ENCODE results near the gene SH3GLB1.
"Not testable (repeated sequence)": the region's sequence is repeated elsewhere in the genome, so short reads cannot be mapped to it uniquely, and the experiment has no call there.

Gene SH3GLB1

GRCh38 chr1:86704458-86704971 is at the start of gene SH3GLB1:
Gene SH3GLB1 (plus strand): TSS chr1:86704576. CDS start chr1:86704900, 324 bp downstream.
- DNase-seq = peak; percentile 85 to 93 (median 90)

GRCh38 chr1:86658381-86658780 is 46.0 kb upstream of the SH3GLB1 start:
- DNase-seq = not testable (repeated sequence)

GRCh38 chr1:86666368-86666767 is 38.0 kb upstream of the SH3GLB1 start:
- DNase-seq = no peak

- DNase-seq = no peak
These were observed 16.8 kb upstream of the SH3GLB1 start for GRCh38 chr1:86687595-86687994.

- DNase-seq = no peak
These were observed 11.7 kb upstream of the SH3GLB1 start for GRCh38 chr1:86692641-86693040.

- no peak for DNase-seq
These were observed 9.0 kb upstream of the SH3GLB1 start for GRCh38 chr1:86695400-86695799.

- no peak for DNase-seq
These were observed 7.9 kb upstream of the SH3GLB1 start for GRCh38 chr1:86696522-86696921.

- DNase-seq = no peak
These were observed 5.2 kb upstream of the SH3GLB1 start for GRCh38 chr1:86699186-86699585.

- DNase-seq = no peak
These were observed 2.6 kb upstream of the SH3GLB1 start for GRCh38 chr1:86701731-86702130.

- not testable (repeated sequence) for DNase-seq
These were observed 1.4 kb upstream of the SH3GLB1 start for GRCh38 chr1:86702954-86703494.

- DNase-seq = peak in 3 of 4 experiments; percentile 42 to 60 (median 45)
These were observed 499 bp upstream of the SH3GLB1 start for GRCh38 chr1:86703696-86704457.

GRCh38 chr1:86704972-86705664 is 742 bp downstream of the SH3GLB1 start:
- peak in 3 of 4 experiments; percentile 21 to 32 (median 22) for DNase-seq

- no peak for DNase-seq
These were observed 1.2 kb downstream of the SH3GLB1 start for GRCh38 chr1:86705665-86705985.

- DNase-seq = no peak
These were observed 1.8 kb downstream of the SH3GLB1 start for GRCh38 chr1:86706018-86706635.

- no peak for DNase-seq
These were observed 4.5 kb downstream of the SH3GLB1 start for GRCh38 chr1:86708920-86709319.

- DNase-seq = no peak
These were observed 7.9 kb downstream of the SH3GLB1 start for GRCh38 chr1:86712088-86712860.

- DNase-seq = no peak
These were observed 9.1 kb downstream of the SH3GLB1 start for GRCh38 chr1:86713477-86713876.

- no peak for DNase-seq
These were observed 9.8 kb downstream of the SH3GLB1 start for GRCh38 chr1:86714159-86714558.

GRCh38 chr1:86714561-86715244 is 10.3 kb downstream of the SH3GLB1 start:
- no peak for DNase-seq

- no peak for DNase-seq
These were observed 14.4 kb downstream of the SH3GLB1 start for GRCh38 chr1:86718786-86719185.

GRCh38 chr1:86731416-86731815 is 27.0 kb downstream of the SH3GLB1 start:
- no peak for DNase-seq

GRCh38 chr1:86733340-86733739 is 29.0 kb downstream of the SH3GLB1 start:
- DNase-seq = no peak

Measured in activated CD4-positive, CD25-positive, alpha-beta regulatory T cell (primary cell).